SH-SY5Y (cell line): ENCODE results near the gene PRR20E.

Experiments
- GATA2 ChIP-seq: IDR thresholded peaks from 2 replicates; pipeline ENCODE4 v1.6.1; 2011; ENCODE audit warnings: mild to moderate bottlenecking, low read depth, low read length
- GATA3 ChIP-seq: IDR thresholded peaks from 2 replicates; pipeline ENCODE4 v1.6.1; 2011; ENCODE audit warnings: low read depth, mild to moderate bottlenecking, low read length, moderate library complexity

GRCh38 chr13:57138988-57139387 is 28.0 kb upstream of the PRR20E start:
- TF ChIP-seq GATA2 = no peak
- TF ChIP-seq GATA3 = no peak
